B cell (primary cell): ENCODE results near the gene HNF1B. TPM values are rescaled to one million over a fixed set of nuclear protein-coding genes. Genes with fewer than 3 reads are reported as not detected.

Experiments used
- ATAC-seq: fragments of 200-7000 bp; cut with Tn5 transposase; one replicate; pipeline ENCODE4 v1.10.0; 2021; ENCODE audit warnings: low read depth, mild to moderate bottlenecking, moderate number of reproducible peaks, moderate library complexity
- CTCF ChIA-PET: fragments of 350-600 bp; sonication (Branson Sonifier 250); formaldehyde crosslinking; loops from one replicate; lab custom pipeline; 2021; ENCODE audit warnings: antibody characterized with exemption, inconsistent platforms; lab: Charles Lee
- POLR2A ChIA-PET: fragments of 350-600 bp; sonication (Branson Sonifier 250); formaldehyde crosslinking; loops from one replicate; lab custom pipeline; 2021; ENCODE audit warnings: antibody characterized with exemption; lab: Charles Lee
- DNase-seq: peaks from one replicate; pipeline ENCODE4 v3.0.0; 2013
- H2AFZ ChIP-seq: 2 replicates; pipeline ENCODE4 v1.6.1; 2012; ENCODE audit warnings: mild to moderate bottlenecking, low read depth, low read length; ENCODE audit not compliant: insufficient read depth, poor library complexity, severe bottlenecking
- H3K27ac ChIP-seq, 2 donors: 1 replicate in 1 of 2; 2 replicates in 1 of 2; pipeline ENCODE4 v1.5.1; 2012 to 2013; ENCODE audit warnings: low read length in 2 of 2, mild to moderate bottlenecking in 2 of 2, moderate library complexity in 1 of 2
- H3K27me3 ChIP-seq, 4 experiments: fragments of 200-600 bp in 1 of 4; sonication (generic) in 1 of 4; replicated peaks in 1 of 4; 1 replicate in 2 of 4; 2 replicates in 2 of 4; pipeline versions ENCODE4 v1.6.1 to v1.7.0; 2013 to 2016; ENCODE audit warnings: low read length in 3 of 4, mild to moderate bottlenecking in 2 of 4, mixed read lengths in 1 of 4, moderate library complexity in 1 of 4; ENCODE audit not compliant: insufficient read depth in 4 of 4, control insufficient read depth in 3 of 4; ENCODE audit errors: control extremely low read depth in 1 of 4
- H3K36me3 ChIP-seq, 2 experiments: replicated peaks in 1 of 2; 1 replicate in 1 of 2; 2 replicates in 1 of 2; pipeline versions ENCODE4 v1.6.1 to v1.7.1; 2013; ENCODE audit warnings: low read length in 1 of 2; ENCODE audit not compliant: insufficient read depth in 2 of 2, control insufficient read depth in 1 of 2; ENCODE audit errors: control extremely low read depth in 1 of 2, extremely low read depth in 1 of 2
- H3K4me1 ChIP-seq, 2 donors: fragments of 200-600 bp in 1 of 2; sonication (generic) in 1 of 2; 1 replicate in 1 of 2; 2 replicates in 1 of 2; pipeline versions ENCODE4 v1.5.1 to v1.6.1; 2013 to 2017; ENCODE audit warnings: low read length in 2 of 2; ENCODE audit not compliant: control insufficient read depth in 2 of 2, insufficient read depth in 2 of 2
- H3K4me2 ChIP-seq: replicated peaks from 2 replicates; pipeline ENCODE3; 2012; ENCODE audit warnings: mild to moderate bottlenecking, low read depth, low read length; ENCODE audit not compliant: poor library complexity, severe bottlenecking
- H3K4me3 ChIP-seq, 5 experiments: fragments of 200-600 bp in 1 of 5; sonication (generic) in 1 of 5; 1 replicate in 3 of 5; 2 replicates in 2 of 5; pipeline versions ENCODE4 v1.5.1 to v1.7.0; 2011 to 2016; ENCODE audit warnings: low read length in 4 of 5, mild to moderate bottlenecking in 4 of 5, low read depth in 2 of 5, control low read depth in 1 of 5, moderate library complexity in 1 of 5; ENCODE audit not compliant: insufficient read depth in 1 of 5; ENCODE audit errors: control extremely low read depth in 1 of 5, extremely low read depth in 1 of 5
- H3K79me2 ChIP-seq: fragments of 200-600 bp; sonication (generic); one replicate; pipeline ENCODE4 v1.6.0; 2016; ENCODE audit warnings: low read length; ENCODE audit not compliant: control insufficient read depth, insufficient read depth
- H3K9ac ChIP-seq: fragments of 200-600 bp; sonication (generic); 2 replicates; pipeline ENCODE4 v1.6.1; 2017; ENCODE audit warnings: mild to moderate bottlenecking, low read length, moderate library complexity
- H3K9me3 ChIP-seq, 3 donors: one replicate each; pipeline versions ENCODE4 v1.6.1 to v1.7.1; 2013; ENCODE audit warnings: low read length in 2 of 3; ENCODE audit not compliant: control insufficient read depth in 2 of 3, insufficient read depth in 1 of 3; ENCODE audit errors: control extremely low read depth in 1 of 3
- H4K20me1 ChIP-seq: 2 replicates; pipeline ENCODE4 v1.6.0; 2012; ENCODE audit warnings: mild to moderate bottlenecking, low read length; ENCODE audit not compliant: insufficient read depth, control insufficient read depth, poor library complexity, severe bottlenecking
- H3K27ac Mint-ChIP-seq: one replicate; pipeline ENCODE4 v1.8.0; 2021; ENCODE audit warnings: mixed read lengths
- H3K27me3 Mint-ChIP-seq: one replicate; pipeline ENCODE4 v1.8.0; 2021; ENCODE audit warnings: mixed read lengths
- H3K4me1 Mint-ChIP-seq: one replicate; pipeline ENCODE4 v1.8.0; 2021; ENCODE audit warnings: mixed read lengths
- H3K4me3 Mint-ChIP-seq: one replicate; pipeline ENCODE4 v1.8.0; 2021; ENCODE audit warnings: mixed read lengths
- H3K9me3 Mint-ChIP-seq: one replicate; pipeline ENCODE4 v1.8.0; 2022; ENCODE audit warnings: mixed read lengths; ENCODE audit not compliant: insufficient read depth
- CTCF ChIP-seq: fragments of 200-600 bp; IDR thresholded peaks from one replicate; pipeline ENCODE4 v1.8.0; 2022; ENCODE audit warnings: antibody characterized with exemption, mild to moderate bottlenecking
- EZH2 ChIP-seq: IDR thresholded peaks from 2 replicates; pipeline ENCODE4 v1.6.1; 2012; ENCODE audit warnings: borderline replicate concordance, low read depth, mild to moderate bottlenecking, moderate library complexity, low read length; ENCODE audit not compliant: insufficient read depth, poor library complexity, severe bottlenecking
- WGBS: methylation state at CpG from one replicate; pipeline ENCODE4 v1.1.5; 2013; ENCODE audit warnings: missing lambda C conversion rate; ENCODE audit not compliant: insufficient coverage; 5-methylcytosine and 5-hydroxymethylcytosine counted together
- intact Hi-C: fragments of 100-400 bp; cut with micrococcal nuclease; formaldehyde crosslinking; loops from one replicate; pipeline ENCODE4 v1.10.0; 2022
- polyA plus RNA-seq: library from polyadenylated mRNA; depleted of rRNA; stranded (reverse); fragments of >200 nt; gene quantifications from 2 replicates; pipeline ENCODE4 v1.2.3, GENCODE V29; 2012
- total RNA-seq, 2 donors: library from RNA; stranded (reverse); fragments of 120-200 nt in 1 of 2; gene quantifications; 1 replicate in 1 of 2; 2 replicates in 1 of 2; pipeline versions ENCODE4 v1.2.3 to v1.2.4, GENCODE V29; 2013 to 2022

HNF1B gene
- total and polyA plus RNA-seq, 2 donors (not counting 1 experiment from before 2014, with no cell fraction given), result 1.5 TPM; not detected in 1

- CTCF ChIA-PET, result no interaction called here
- H3K36me3 ChIP-seq, result no peaks in the 10 kb centered on the region
- no peak overlapping the region for H3K9ac ChIP-seq
- 56% methylated on average over 4 of the region's 5 CpGs for WGBS
- H3K27ac ChIP-seq, result no peak overlapping the region
- H3K4me3 ChIP-seq, result no peak overlapping the region
- H3K27me3 ChIP-seq, result peaks cover 0 to 6% (median 1%) of the 10 kb centered on the region in 4 experiments
- Mint-ChIP-seq H3K27ac (no peak overlapping the region), H3K9me3 (peaks cover 2% of the 10 kb centered on the region), H3K4me3 (no peak overlapping the region), H3K4me1 (no peaks in the 10 kb centered on the region), H3K27me3 (peaks cover 17% of the 10 kb centered on the region)
- DNase-seq (no peak), ATAC-seq (no peak)
- TF ChIP-seq CTCF (no peak), EZH2 (no peak)
- H4K20me1 ChIP-seq, result no peaks in the 10 kb centered on the region
- H3K4me1 ChIP-seq, result no peaks in the 10 kb centered on the region
- H2AFZ ChIP-seq, result no peak overlapping the region
- H3K79me2 ChIP-seq, result no peaks in the 10 kb centered on the region
- POLR2A ChIA-PET, result no interaction called here
- intact Hi-C loops, result no loop called here
- H3K9me3 ChIP-seq, result peaks cover 0 to 3% (median 0%) of the 10 kb centered on the region in 3 donors
- H3K4me2 ChIP-seq, result no peak overlapping the region
Measured at GRCh38 chr17:37693328-37693727, 51.5 kb downstream of the HNF1B start.

DNA sequence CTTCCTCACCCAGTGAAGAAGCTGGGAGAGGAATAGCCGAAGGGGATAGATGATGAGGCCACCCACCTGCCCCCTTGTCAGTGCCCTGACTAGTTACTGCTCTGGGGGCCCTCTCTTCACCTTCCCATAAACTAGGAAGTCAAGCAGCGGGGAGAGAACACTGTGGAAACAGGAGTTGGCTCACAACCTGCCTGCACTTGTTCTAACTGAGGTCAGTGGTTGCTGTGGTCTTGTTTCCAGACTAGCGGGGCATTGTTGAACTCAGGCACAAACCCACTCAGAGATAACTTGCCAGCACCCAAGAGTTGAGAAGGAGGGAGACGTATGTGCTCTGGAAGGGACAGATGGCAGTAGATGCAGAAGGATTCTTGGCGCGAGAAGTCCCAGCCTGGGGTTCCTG, 53.1 kb downstream of the HNF1B start:
- WGBS, result 97% methylated on average over 5 of the region's 6 CpGs

More for the DNA sequence above, 53.1 kb downstream of the HNF1B start:
- Histone ChIP-seq H4K20me1 (no peaks in the 10 kb centered on the region), H3K4me2 (no peak overlapping the region), H3K36me3 (no peaks in the 10 kb centered on the region), H2AFZ (no peak overlapping the region), H3K4me1 (no peaks in the 10 kb centered on the region), H3K9ac (no peak overlapping the region), H3K79me2 (no peaks in the 10 kb centered on the region), H3K27ac (no peak overlapping the region), H3K9me3 (peaks cover 0 to 3% (median 0%) of the 10 kb centered on the region in 3 donors), H3K4me3 (no peak overlapping the region), H3K27me3 (peaks cover 0 to 2% (median 1%) of the 10 kb centered on the region in 4 experiments)
- no peak for TF ChIP-seq CTCF
- TF ChIP-seq EZH2, result no peak
- DNase-seq (no peak), ATAC-seq (no peak)
- H3K27me3 Mint-ChIP-seq, result peaks cover 7% of the 10 kb centered on the region
- H3K9me3 Mint-ChIP-seq, result peaks cover 2% of the 10 kb centered on the region
- no peaks in the 10 kb centered on the region for H3K4me1 Mint-ChIP-seq
- H3K27ac Mint-ChIP-seq, result no peak overlapping the region
- POLR2A ChIA-PET, result no interaction called here
- intact Hi-C loops, result no loop called here
- H3K4me3 Mint-ChIP-seq, result no peak overlapping the region
- CTCF ChIA-PET, result no interaction called here
